ENCODE data around the gene TMTC1. TPM values are rescaled to one million over a fixed set of nuclear protein-coding genes. Genes with fewer than 3 reads are reported as not detected.
A peak's percentile ranks its signal among the peaks of the same experiment; 100 is the strongest.

Gene TMTC1
- polyA plus RNA-seq, 1 of the 3 experiments (the other 2 are of a cell fraction) = 0.13 TPM

GRCh38 chr12:29611906-29612305 lies 171.8 kb downstream of the TMTC1 start:
- 22% methylated on average over 3 of the region's 3 CpGs for WGBS (ENCODE audit: low lambda C conversion rate)

GRCh38 chr12:29610473-29611170 lies 173.1 kb downstream of the TMTC1 start:
- H3K9ac ChIP-seq = no peak overlapping the region
- no peaks in the 10 kb centered on the region for H3F3A ChIP-seq (replicated peaks; ENCODE audit: insufficient read depth)
- no peaks in the 10 kb centered on the region for H3K79me2 ChIP-seq (ENCODE audit: insufficient read depth)
- no peaks in the 10 kb centered on the region for H3K9me2 ChIP-seq
- H2AFZ ChIP-seq (ENCODE audit: low read depth) = no peak overlapping the region
- 50% methylated on average over 7 of the region's 7 CpGs for WGBS (ENCODE audit: low lambda C conversion rate)
- H4K20me1 ChIP-seq (ENCODE audit: insufficient read depth) = no peaks in the 10 kb centered on the region
- no peaks in the 10 kb centered on the region for H3K36me3 ChIP-seq (replicated peaks in 1 of 2; ENCODE audit: control insufficient read depth in 1 of 2, insufficient read depth in 2 of 2, low read length in 1 of 2)
- H3K9me3 ChIP-seq = no peaks in the 10 kb centered on the region
- H3K4me2 ChIP-seq = no peak overlapping the region
- no peaks in the 10 kb centered on the region for H3K27me3 ChIP-seq (ENCODE audit: insufficient read depth)
- peaks cover 0 to 17% of the 10 kb centered on the region in 2 experiments; a peak in 2 of 4 replicates for H3K4me1 ChIP-seq (ENCODE audit: control insufficient read depth in 1 of 2, insufficient read depth in 2 of 2, low read depth in 1 of 2, low read length in 1 of 2)
- peak; percentile 4 for DNase-seq
- TF ChIP-seq RCOR1 (IDR thresholded peaks at IDR 0.05; ENCODE audit: low read length) (0 out of 2 replicates have a peak, but pooled peaks have one; percentile 40), FOXJ3 (CRISPR knock-in tag; IDR thresholded peaks at IDR 0.05) (no peak)
- CTCF ChIA-PET = interaction anchor here (0.6 to 1.6 kb wide), 3 partner anchors 11 to 60 kb away, joined by 3 read pairs; no protein-coding TSS in a partner anchor
- POLR2A ChIA-PET = no interaction called here
- no peak overlapping the region for H3K27ac ChIP-seq (ENCODE audit: low read depth in 2 of 2, low read length in 1 of 2)
- H3K4me3 ChIP-seq (ENCODE audit: low read depth in 2 of 2, low read length in 1 of 2) = no peak overlapping the region

More at GRCh38 chr12:29611906-29612305, 171.8 kb downstream of the TMTC1 start:
- no peak overlapping the region for H3K27ac ChIP-seq (ENCODE audit: low read depth in 2 of 2, low read length in 1 of 2)
- no peaks in the 10 kb centered on the region for H3K9me3 ChIP-seq
- H4K20me1 ChIP-seq (ENCODE audit: insufficient read depth) = no peaks in the 10 kb centered on the region
- no peak overlapping the region for H3K4me3 ChIP-seq (ENCODE audit: low read depth in 2 of 2, low read length in 1 of 2)
- no peak overlapping the region for H3K4me2 ChIP-seq
- no peak for DNase-seq
- TF ChIP-seq NFIC (IDR thresholded peaks at IDR 0.05; ENCODE audit: borderline replicate concordance) = no peak
- no peak for TF ChIP-seq CHD2 (IDR thresholded peaks at IDR 0.05; ENCODE audit: low read length, partially characterized antibody)
- TF ChIP-seq MAX (IDR thresholded peaks at IDR 0.05; ENCODE audit: low read depth) = peak; percentile 34; the same call in 1 of the 2 replicates
- no peak for TF ChIP-seq EZH2phosphoT487 (IDR thresholded peaks at IDR 0.05; ENCODE audit: borderline replicate concordance, low read depth)
- TF ChIP-seq RAD21 (IDR thresholded peaks at IDR 0.05; ENCODE audit: low read length) = peak; percentile 15; the same call in 1 of the 2 replicates
- TF ChIP-seq MEF2A (IDR thresholded peaks at IDR 0.05; ENCODE audit: borderline replicate concordance, low read depth) = no peak
- TF ChIP-seq, protein P1, sequence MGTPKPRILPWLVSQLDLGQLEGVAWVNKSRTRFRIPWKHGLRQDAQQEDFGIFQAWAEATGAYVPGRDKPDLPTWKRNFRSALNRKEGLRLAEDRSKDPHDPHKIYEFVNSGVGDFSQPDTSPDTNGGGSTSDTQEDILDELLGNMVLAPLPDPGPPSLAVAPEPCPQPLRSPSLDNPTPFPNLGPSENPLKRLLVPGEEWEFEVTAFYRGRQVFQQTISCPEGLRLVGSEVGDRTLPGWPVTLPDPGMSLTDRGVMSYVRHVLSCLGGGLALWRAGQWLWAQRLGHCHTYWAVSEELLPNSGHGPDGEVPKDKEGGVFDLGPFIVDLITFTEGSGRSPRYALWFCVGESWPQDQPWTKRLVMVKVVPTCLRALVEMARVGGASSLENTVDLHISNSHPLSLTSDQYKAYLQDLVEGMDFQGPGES (IDR thresholded peaks at IDR 0.05; ENCODE audit: low read depth, low read length) = no peak
- no peak for TF ChIP-seq FOXM1 (IDR thresholded peaks at IDR 0.05; ENCODE audit: low read depth)
- no peak for TF ChIP-seq EP300 (IDR thresholded peaks at IDR 0.05; ENCODE audit: borderline replicate concordance in 1 of 2, low read depth in 1 of 2, low read length in 1 of 2)
- no peak for TF ChIP-seq RFX5 (IDR thresholded peaks at IDR 0.05; ENCODE audit: low read length)
- no peak for TF ChIP-seq GATA2 (CRISPR knock-in tag; IDR thresholded peaks at IDR 0.05)
- TF ChIP-seq TEAD4 (IDR thresholded peaks at IDR 0.05; ENCODE audit: borderline replicate concordance, insufficient read depth) = no peak
- TF ChIP-seq, protein P2, sequence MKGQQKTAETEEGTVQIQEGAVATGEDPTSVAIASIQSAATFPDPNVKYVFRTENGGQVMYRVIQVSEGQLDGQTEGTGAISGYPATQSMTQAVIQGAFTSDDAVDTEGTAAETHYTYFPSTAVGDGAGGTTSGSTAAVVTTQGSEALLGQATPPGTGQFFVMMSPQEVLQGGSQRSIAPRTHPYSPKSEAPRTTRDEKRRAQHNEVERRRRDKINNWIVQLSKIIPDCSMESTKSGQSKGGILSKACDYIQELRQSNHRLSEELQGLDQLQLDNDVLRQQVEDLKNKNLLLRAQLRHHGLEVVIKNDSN (IDR thresholded peaks at IDR 0.05; ENCODE audit: borderline replicate concordance, low read depth) = no peak
- POLR2A ChIA-PET = no interaction called here
- H2AFZ ChIP-seq (ENCODE audit: low read depth) = no peak overlapping the region
- H3K27me3 ChIP-seq (ENCODE audit: insufficient read depth) = no peaks in the 10 kb centered on the region
- H3K4me1 ChIP-seq (ENCODE audit: control insufficient read depth in 1 of 2, insufficient read depth in 2 of 2, low read depth in 1 of 2, low read length in 1 of 2) = peaks cover 0 to 17% of the 10 kb centered on the region in 2 experiments; a peak in 2 of 4 replicates
- no peaks in the 10 kb centered on the region for H3K9me2 ChIP-seq
- no peaks in the 10 kb centered on the region for H3F3A ChIP-seq (replicated peaks; ENCODE audit: insufficient read depth)
- CTCF ChIA-PET = no interaction called here
- no peak overlapping the region for H3K9ac ChIP-seq
- no peaks in the 10 kb centered on the region for H3K36me3 ChIP-seq (replicated peaks in 1 of 2; ENCODE audit: control insufficient read depth in 1 of 2, insufficient read depth in 2 of 2, low read length in 1 of 2)
- H3K79me2 ChIP-seq (ENCODE audit: insufficient read depth) = no peaks in the 10 kb centered on the region
